Measurements from ENCODE around the gene APOM.

The APOM gene

GRCh38 chr6:31631209-31631608, 24.5 kb upstream of the APOM start:
- TF ChIP-seq ZNF565 (CRISPR knock-in tag; conservative IDR thresholded peaks at IDR 0.05; ENCODE audit: low read depth) (no peak), TCF4 (CRISPR knock-in tag; IDR thresholded peaks at IDR 0.05; ENCODE audit: borderline replicate concordance) (no peak)
- TF ChIP-seq, protein P1, sequence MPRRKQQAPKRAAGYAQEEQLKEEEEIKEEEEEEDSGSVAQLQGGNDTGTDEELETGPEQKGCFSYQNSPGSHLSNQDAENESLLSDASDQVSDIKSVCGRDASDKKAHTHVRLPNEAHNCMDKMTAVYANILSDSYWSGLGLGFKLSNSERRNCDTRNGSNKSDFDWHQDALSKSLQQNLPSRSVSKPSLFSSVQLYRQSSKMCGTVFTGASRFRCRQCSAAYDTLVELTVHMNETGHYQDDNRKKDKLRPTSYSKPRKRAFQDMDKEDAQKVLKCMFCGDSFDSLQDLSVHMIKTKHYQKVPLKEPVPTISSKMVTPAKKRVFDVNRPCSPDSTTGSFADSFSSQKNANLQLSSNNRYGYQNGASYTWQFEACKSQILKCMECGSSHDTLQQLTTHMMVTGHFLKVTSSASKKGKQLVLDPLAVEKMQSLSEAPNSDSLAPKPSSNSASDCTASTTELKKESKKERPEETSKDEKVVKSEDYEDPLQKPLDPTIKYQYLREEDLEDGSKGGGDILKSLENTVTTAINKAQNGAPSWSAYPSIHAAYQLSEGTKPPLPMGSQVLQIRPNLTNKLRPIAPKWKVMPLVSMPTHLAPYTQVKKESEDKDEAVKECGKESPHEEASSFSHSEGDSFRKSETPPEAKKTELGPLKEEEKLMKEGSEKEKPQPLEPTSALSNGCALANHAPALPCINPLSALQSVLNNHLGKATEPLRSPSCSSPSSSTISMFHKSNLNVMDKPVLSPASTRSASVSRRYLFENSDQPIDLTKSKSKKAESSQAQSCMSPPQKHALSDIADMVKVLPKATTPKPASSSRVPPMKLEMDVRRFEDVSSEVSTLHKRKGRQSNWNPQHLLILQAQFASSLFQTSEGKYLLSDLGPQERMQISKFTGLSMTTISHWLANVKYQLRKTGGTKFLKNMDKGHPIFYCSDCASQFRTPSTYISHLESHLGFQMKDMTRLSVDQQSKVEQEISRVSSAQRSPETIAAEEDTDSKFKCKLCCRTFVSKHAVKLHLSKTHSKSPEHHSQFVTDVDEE (CRISPR knock-in tag; IDR thresholded peaks at IDR 0.05): no peak
- no peak for ATAC-seq

DNA sequence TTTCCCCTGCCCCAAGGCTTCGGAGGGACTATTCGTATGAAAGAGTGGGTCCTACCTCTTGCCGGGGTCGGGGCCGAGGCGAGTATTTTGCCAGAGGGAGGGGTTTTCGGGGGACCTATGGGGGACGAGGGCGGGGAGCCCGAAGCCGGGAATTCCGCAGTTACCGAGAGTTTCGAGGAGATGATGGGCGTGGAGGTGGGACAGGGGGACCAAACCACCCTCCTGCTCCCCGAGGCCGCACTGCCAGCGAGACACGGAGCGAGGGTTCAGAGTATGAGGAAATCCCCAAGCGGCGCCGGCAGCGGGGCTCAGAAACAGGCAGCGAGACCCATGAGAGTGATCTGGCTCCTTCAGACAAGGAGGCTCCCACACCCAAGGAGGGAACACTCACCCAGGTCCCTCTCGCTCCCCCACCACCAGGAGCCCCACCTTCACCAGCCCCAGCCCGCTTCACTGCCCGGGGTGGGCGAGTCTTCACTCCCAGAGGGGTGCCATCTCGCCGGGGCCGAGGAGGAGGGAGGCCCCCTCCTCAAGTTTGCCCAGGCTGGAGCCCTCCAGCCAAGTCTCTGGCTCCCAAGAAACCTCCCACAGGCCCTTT, 23.9 kb upstream of the APOM start:
- TF ChIP-seq GLIS3 (CRISPR knock-in tag; IDR thresholded peaks at IDR 0.05): no peak
- TF ChIP-seq ZFP3 (CRISPR knock-in tag; IDR thresholded peaks at IDR 0.05): no peak
- TF ChIP-seq, protein P2, sequence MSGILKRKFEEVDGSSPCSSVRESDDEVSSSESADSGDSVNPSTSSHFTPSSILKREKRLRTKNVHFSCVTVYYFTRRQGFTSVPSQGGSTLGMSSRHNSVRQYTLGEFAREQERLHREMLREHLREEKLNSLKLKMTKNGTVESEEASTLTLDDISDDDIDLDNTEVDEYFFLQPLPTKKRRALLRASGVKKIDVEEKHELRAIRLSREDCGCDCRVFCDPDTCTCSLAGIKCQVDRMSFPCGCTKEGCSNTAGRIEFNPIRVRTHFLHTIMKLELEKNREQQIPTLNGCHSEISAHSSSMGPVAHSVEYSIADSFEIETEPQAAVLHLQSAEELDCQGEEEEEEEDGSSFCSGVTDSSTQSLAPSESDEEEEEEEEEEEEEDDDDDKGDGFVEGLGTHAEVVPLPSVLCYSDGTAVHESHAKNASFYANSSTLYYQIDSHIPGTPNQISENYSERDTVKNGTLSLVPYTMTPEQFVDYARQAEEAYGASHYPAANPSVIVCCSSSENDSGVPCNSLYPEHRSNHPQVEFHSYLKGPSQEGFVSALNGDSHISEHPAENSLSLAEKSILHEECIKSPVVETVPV (CRISPR knock-in tag; IDR thresholded peaks at IDR 0.05): no peak
- no peak for TF ChIP-seq PPARA (CRISPR knock-in tag; IDR thresholded peaks at IDR 0.05; ENCODE audit: borderline replicate concordance)
- TF ChIP-seq ZNF8 (CRISPR knock-in tag; IDR thresholded peaks at IDR 0.05): no peak
- no peak for TF ChIP-seq BACH2 (CRISPR knock-in tag; IDR thresholded peaks at IDR 0.05; ENCODE audit: borderline replicate concordance)
- ATAC-seq: no peak

- ATAC-seq: no peak
- TF ChIP-seq TOX (CRISPR knock-in tag; IDR thresholded peaks at IDR 0.05; ENCODE audit: borderline replicate concordance) (no peak), RARB (CRISPR knock-in tag; IDR thresholded peaks at IDR 0.05) (no peak), TCF4 (CRISPR knock-in tag; IDR thresholded peaks at IDR 0.05; ENCODE audit: borderline replicate concordance) (no peak), ZFP30 (CRISPR knock-in tag; IDR thresholded peaks at IDR 0.05) (no peak), ZNF70 (CRISPR knock-in tag; IDR thresholded peaks at IDR 0.05) (no peak), ESRRG (CRISPR knock-in tag; IDR thresholded peaks at IDR 0.05) (no peak), PATZ1 (CRISPR knock-in tag; IDR thresholded peaks at IDR 0.05; ENCODE audit: borderline replicate concordance) (no peak)
Measured at GRCh38 chr6:31632279-31632946, 23.3 kb upstream of the APOM start.

DNA sequence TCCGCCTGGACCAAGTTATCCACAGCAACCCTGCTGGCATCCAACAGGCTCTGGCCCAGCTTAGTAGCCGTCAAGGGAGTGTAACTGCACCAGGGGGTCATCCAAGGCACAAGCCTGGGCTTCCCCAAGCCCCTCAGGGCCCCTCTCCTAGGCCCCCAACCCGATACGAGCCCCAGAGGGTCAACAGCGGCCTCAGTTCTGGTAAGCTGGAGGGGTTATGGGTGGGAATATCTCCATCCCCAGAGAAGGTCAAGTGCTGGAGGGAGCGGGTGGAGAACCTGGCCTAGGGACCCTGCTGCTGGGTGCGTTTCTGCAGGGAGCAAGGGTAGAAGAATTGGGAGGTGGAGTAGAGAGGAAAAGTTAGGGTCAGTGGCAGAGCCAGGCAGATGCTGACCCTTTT, 22.2 kb upstream of the APOM start:
- no peak for ATAC-seq
- TF ChIP-seq, protein P1 (CRISPR knock-in tag; IDR thresholded peaks at IDR 0.05): no peak
- TF ChIP-seq RARB (CRISPR knock-in tag; IDR thresholded peaks at IDR 0.05) (no peak), ISL1 (CRISPR knock-in tag; IDR thresholded peaks at IDR 0.05) (no peak), PATZ1 (CRISPR knock-in tag; IDR thresholded peaks at IDR 0.05; ENCODE audit: borderline replicate concordance) (no peak), PPARA (CRISPR knock-in tag; IDR thresholded peaks at IDR 0.05; ENCODE audit: borderline replicate concordance) (no peak), ZNF565 (CRISPR knock-in tag; conservative IDR thresholded peaks at IDR 0.05; ENCODE audit: low read depth) (no peak), ZFP30 (CRISPR knock-in tag; IDR thresholded peaks at IDR 0.05) (no peak), BACH2 (CRISPR knock-in tag; IDR thresholded peaks at IDR 0.05; ENCODE audit: borderline replicate concordance) (no peak), SNAI2 (CRISPR knock-in tag; IDR thresholded peaks at IDR 0.05) (no peak), ZNF70 (CRISPR knock-in tag; IDR thresholded peaks at IDR 0.05) (no peak), ZC3H10 (CRISPR knock-in tag; IDR thresholded peaks at IDR 0.05) (no peak), ARNTL (CRISPR knock-in tag; IDR thresholded peaks at IDR 0.05; ENCODE audit: borderline replicate concordance, low read depth) (no peak)
- TF ChIP-seq, protein P2 (CRISPR knock-in tag; IDR thresholded peaks at IDR 0.05): no peak

All from SK-N-SH treated with all-trans-retinoic acid at 6 μM for 48 hours (cell line).